GM18907 (cell line): Measurements from ENCODE around the gene ERGIC2.
"Not testable (repeated sequence)": the region's sequence is repeated elsewhere in the genome, so short reads cannot be mapped to it uniquely, and the experiment has no call there.

Experiments used
- ATAC-seq: cut with Tn5 transposase; IDR thresholded peaks from one replicate; pipeline ENCODE4 v1.9.1; 2021; ENCODE audit warnings: mild to moderate bottlenecking, moderate library complexity; ENCODE audit not compliant: unreplicated experiment

ERGIC2 gene, protein sequence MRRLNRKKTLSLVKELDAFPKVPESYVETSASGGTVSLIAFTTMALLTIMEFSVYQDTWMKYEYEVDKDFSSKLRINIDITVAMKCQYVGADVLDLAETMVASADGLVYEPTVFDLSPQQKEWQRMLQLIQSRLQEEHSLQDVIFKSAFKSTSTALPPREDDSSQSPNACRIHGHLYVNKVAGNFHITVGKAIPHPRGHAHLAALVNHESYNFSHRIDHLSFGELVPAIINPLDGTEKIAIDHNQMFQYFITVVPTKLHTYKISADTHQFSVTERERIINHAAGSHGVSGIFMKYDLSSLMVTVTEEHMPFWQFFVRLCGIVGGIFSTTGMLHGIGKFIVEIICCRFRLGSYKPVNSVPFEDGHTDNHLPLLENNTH

DNA sequence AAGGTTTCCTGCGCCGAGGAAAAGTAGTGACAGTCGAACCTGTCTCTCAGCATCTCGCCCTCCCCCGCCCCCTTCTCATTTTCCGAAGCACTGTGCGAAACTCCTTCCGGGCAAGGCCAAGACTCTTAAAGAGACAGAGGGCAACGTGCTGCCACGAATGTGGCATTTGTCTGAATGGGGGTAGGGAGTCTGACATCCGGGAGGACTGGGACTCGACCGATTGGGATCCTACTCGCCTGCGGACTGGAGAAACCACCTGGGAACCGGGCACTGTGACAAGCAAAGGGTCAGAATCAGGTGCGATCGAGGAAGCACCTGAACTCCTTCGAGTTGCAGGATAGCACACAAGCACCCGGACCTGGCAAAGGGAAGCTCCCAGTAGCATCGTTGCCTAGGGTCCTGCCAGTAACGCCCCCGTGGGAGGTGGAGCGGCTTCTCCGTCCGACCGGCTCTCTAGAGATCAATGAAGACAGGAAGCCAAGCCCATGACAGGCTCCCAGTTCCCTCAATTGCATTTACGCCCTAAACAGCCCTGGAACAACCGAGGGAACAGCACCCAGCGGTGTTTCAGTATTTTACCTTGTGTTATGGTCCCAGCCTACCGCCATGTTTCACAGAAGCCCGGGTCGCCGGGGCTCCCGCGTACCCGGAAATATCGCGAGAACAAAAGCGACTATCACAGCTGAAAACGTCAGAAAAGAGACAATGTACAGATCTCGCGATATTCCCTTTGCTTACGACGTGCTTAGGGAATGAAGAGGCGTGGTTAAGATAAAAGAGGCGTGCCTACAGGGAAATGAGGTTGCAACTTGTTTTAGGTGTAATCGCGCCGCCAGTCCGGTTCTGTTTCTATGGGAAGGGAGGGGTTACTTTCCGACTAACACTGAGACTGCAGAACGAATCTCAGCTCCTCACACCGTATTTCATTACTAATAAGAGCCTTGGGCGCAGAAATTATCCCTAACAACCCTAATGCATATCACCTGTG is at the start of gene ERGIC2:
Gene ERGIC2 (minus strand): TSS at position 637 of the 988 bp plus-strand sequence. CDS start 9,539 bp downstream, outside the sequence.
- peak; percentile 96 for ATAC-seq

GRCh38 chr12:29430716-29431044 is 49.7 kb upstream of the ERGIC2 start:
- no peak for ATAC-seq

GRCh38 chr12:29429999-29430715 is 49.2 kb upstream of the ERGIC2 start:
- no peak for ATAC-seq

DNA sequence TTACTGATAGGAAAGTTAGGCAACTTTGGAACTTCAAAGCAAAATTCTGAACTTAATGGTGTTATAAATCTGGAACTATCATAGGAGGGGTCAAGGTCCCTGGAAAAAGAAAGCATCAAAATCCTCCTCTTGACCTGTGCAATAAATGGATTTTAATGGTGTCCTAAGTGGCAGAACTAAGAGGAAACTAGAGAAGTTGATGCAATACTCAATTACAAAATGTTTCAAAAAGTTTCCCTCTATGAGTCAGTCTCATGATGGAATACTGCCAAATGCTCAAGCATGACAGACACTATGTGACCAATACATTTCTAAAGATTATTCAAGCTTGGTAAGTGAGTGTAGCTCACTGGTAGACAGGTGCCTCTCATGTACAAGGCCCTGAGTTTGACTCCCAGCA is 47.7 kb upstream of the ERGIC2 start:
- peak; percentile 41 for ATAC-seq

DNA sequence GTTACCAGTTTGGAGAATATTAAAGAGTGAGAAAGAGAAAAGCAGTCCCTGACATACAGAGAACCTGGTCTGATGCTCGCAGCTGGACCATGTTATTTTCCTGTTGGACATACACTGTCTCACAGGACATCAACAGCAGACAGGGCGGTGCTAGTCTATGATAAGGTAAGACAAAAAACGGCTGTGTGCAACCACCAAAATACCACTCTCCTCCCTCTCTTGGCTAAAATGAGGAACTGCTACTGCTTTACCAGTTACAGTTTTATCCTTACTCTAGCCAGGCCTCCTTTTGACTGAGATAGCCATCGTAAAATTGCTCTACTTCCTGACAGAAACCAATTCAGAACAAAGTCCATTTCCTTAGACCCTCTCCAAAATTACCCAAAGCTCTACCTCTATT is 47.0 kb upstream of the ERGIC2 start:
- ATAC-seq: peak; percentile 99

DNA sequence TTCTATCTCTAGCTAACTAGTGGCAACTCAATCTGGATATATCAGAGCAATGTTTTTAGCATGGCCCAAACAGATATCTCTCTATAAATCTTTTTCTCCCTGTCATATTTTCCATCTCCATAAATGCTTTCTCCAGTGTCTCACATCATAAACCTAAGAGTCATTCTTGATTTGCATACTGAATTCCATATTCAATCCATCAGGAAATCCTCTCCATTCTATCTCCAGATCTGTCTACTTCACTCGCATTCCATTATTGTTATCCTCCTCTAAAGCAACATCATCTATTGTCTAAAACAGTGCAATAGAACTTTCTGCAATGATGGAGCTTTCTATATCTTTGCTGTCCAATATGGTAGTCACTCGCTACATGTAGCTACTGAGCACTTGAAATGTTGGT is 45.5 kb upstream of the ERGIC2 start:
- ATAC-seq: no peak

DNA sequence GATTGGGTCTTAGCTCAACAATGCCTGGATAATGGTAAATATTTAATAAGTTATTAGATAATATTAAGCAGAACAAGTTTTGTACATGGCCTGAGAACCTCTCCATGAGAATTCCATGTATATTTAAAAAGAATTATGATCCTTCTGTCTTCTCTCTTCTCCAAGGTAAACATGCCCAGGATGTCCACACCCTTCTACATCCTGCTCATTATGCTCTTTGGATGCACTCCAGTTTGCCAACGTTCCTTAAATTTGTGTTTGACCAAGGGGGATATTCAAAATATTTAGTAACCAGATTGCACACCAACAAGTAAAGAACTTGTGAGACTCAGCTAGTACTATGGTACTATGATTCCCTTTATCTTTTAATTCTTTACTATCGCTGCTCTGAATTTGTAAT is 44.8 kb upstream of the ERGIC2 start:
- no peak for ATAC-seq

DNA sequence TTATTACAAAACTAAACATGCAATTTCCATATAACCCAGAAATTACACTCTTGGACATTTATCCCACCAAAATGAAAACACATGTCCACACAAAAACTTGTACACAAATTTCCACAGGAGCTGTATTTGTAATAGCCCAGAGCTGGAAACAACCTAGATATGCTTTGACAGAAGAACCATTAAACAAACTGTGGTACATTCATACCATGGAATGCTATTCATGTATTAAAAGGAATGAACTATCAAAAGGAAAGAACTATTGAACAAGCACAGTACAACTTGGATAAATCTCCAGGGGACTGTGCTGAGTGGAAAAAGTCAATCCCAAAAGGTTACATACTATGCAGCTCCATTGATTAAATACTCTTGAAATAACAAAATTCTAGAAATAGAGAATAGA is 35.8 kb upstream of the ERGIC2 start:
- ATAC-seq: no peak

- no peak for ATAC-seq
These were observed 34.1 kb upstream of the ERGIC2 start for GRCh38 chr12:29415111-29415510.

GRCh38 chr12:29414368-29414767 is 33.4 kb upstream of the ERGIC2 start:
- no peak for ATAC-seq

GRCh38 chr12:29405561-29405960 is 24.6 kb upstream of the ERGIC2 start:
- ATAC-seq: no peak

DNA sequence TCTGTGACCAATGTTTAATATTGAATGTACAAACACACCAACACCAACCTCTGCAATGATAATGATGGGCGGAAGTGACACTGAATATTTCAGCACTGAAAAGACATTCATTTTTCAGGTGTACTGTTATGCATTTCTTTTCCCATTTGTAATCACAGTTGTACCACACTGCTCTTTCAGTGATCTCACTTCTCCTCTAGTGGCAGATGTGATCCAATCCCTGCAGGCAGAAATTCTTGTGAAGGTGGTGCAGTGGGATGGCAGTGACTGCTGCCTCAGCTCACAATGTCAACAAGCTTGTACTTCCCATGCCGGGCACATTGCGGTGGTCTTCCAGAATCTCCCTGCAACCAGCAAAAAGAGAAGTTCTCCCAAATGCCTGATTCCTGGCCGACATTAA is 23.0 kb upstream of the ERGIC2 start:
- ATAC-seq: no peak

DNA sequence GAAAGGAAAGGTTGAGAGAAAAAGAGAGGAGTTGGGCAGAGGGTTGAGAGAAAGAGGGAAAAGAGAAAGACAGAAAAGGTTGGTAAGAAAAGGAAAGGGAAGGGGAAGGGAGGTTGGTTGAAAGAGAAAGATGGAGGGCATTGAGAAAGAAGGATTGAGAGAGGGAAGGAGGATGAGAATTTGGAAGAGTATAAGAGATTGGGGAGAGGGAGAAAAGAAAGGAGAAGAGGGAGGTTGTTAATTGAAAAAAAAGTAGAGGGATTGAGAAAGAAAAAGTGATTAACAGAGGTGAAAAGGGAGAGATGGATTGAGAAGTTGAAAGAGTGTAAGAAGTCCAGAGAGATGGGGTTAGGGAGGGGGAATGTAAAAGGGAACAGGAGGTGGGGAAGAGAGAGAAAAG is 21.5 kb upstream of the ERGIC2 start:
- no peak for ATAC-seq

DNA sequence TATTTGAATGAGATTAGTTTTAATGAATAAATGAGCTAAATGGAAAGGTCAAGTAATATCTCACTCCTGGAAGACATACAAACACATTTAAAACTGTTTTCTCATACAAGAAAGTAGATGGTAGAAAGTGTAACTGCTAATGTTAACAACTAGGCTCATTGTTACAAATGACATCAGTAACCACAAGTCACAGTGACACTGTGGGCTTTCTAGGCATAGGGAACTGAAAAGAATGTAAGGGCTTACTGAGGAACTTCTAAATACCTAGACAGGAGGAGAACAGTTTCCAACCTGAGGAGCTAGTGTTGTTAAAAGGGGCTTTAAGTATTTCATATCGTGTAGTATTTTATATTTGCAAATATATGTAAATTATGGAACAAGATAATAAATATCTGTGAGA is 17.5 kb upstream of the ERGIC2 start:
- ATAC-seq: no peak

DNA sequence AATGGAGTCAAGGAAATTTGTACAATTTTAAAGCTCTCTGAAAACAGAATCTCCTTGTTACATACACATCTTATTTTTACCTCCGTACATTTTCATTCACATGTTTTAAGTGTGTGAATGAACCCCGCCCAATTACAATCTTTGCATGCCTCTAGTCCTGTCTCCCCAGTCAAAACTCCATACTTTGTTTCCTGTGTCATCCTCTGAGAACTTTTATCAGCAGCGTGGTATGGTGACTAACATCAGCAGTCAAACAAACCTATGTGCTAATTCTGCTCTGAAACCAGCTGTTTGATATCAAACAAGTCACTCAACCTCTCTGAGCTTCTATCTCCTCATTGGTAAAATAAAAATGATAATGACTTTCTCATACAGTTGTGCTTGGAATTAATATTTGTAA is 15.8 kb upstream of the ERGIC2 start:
- ATAC-seq: no peak

- no peak for ATAC-seq
These were observed 14.4 kb upstream of the ERGIC2 start for GRCh38 chr12:29395356-29395755.

DNA sequence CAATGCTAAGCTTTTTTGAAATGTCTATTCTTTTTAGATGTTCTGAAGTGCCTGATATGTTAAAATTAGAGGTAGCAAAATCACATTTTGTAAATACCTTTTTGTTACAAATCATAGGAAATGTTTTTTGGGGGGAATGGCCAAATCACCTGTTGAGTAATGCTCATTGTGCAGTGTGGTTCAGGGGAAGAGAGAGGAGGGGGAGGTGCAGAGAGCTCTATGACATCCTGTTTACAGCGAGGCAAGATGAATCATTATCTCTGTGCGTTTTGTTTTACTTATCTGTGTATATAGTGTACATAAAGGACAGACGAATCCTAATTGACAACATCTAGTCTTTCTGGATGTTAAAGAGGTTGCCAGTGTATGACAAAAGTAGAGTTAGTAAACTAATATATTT is 9.4 kb upstream of the ERGIC2 start:
- not testable (repeated sequence) for ATAC-seq

DNA sequence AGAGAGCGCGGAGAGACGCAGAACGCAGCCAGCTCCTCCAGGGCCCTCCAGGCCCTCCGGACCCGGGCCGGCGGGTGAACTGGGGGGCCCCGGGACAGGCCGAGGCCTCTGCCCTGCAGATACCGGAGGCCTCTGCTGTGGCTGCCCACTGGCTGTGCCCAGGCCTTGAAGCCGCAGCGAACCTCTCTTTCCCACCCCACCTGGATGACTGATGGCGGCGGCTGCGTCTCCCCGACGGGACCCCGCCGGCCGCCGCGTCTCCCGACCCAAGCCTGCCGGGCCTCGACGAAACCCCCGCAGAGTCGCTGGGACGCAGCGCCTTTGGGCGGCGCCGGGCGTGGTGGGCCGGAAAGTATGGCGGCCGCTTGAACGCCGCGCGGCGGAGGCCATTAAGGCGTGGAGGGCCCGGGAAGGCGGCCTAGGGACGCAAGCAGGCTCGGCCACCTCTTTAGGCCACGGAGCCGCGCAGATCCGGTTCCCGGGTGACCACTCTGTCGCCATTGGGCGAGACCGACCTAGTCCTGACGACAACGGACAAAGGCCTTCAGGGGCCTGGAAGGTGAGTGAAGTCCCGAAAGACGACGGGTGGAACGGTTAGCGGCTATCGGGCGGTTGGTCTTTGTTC is 8.4 kb upstream of the ERGIC2 start:
- ATAC-seq: no peak

- not testable (repeated sequence) for ATAC-seq
These were observed 5.2 kb upstream of the ERGIC2 start for GRCh38 chr12:29386084-29386680.

DNA sequence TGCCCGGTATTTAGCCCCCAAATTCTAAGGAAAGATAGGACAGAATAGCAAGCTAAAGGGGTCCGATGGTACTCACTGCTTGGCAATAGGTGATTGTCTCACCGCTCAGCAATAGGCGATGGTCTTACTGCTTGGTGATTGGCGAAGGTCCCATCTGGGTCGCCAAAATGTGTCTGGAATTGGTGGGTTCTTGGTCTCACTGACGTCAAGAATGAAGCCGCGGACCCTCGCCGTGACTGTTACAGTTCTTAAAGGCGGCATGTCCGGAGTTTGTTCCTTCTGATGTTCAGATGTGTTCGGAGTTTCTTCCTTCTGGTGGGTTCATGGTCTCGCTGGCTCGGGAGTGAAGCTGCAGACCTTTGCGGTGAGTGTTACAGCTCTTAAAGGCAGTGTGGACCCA is 4.2 kb upstream of the ERGIC2 start:
- not testable (repeated sequence) for ATAC-seq
